RWPE1 (cell line): ENCODE results near the gene IFI44L.

Experiments
- CTCF ChIA-PET: fragments of 350-600 bp; sonication (Branson Sonifier 250); formaldehyde crosslinking; extraction: SDS; loops from one replicate; lab custom pipeline; 2021; lab: Yijun Ruan, JAX
- POLR2A ChIA-PET: fragments of 400-600 bp; formaldehyde crosslinking; extraction: SDS; loops from one replicate; lab custom pipeline; 2020; ENCODE audit warnings: antibody characterized with exemption; ENCODE audit not compliant: low non-redundant PET; lab: Yijun Ruan, JAX
- DNase-seq: peaks from one replicate; pipeline ENCODE4 v3.0.0; 2012; ENCODE audit warnings: low spot score
- H3K27ac ChIP-seq: fragments of 450-650 bp; 2 replicates; pipeline ENCODE4 v1.5.1; 2017
- TF ChIP-seq, protein P1 (sequence below): fragments of 450-650 bp; conservative IDR thresholded peaks from 2 replicates; pipeline ENCODE4 v1.5.1; 2017; ENCODE audit warnings: low read depth, mild to moderate bottlenecking

Gene IFI44L

DNA sequence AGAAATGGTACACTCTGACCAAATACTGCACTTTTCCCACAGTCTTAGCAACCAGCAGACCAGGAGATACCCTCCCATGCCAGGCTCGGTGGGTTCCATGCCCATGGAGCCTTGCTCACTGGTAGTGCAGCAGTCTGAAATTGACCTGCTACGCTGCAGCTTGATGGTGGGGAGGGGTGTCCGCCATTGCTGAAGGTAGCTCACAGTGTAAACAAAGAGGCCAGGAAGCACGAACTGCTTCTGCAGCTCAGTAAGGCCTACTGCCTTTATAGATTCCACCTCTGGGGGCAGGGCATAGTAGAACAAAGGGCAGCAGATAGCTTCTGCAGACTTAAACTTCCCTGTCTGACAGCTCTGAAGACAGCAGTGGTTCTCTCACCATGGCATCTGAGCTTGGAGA lies 12.3 kb upstream of the IFI44L start:
- H3K27ac ChIP-seq: no peak overlapping the region
- ChIA-PET POLR2A (no interaction called here), CTCF (interaction anchor here (0.6 to 3.0 kb wide), 6 partner anchors 9 to 476 kb away, joined by 3 to 36 read pairs (median 4); no protein-coding TSS in a partner anchor)
- TF ChIP-seq, protein P1, sequence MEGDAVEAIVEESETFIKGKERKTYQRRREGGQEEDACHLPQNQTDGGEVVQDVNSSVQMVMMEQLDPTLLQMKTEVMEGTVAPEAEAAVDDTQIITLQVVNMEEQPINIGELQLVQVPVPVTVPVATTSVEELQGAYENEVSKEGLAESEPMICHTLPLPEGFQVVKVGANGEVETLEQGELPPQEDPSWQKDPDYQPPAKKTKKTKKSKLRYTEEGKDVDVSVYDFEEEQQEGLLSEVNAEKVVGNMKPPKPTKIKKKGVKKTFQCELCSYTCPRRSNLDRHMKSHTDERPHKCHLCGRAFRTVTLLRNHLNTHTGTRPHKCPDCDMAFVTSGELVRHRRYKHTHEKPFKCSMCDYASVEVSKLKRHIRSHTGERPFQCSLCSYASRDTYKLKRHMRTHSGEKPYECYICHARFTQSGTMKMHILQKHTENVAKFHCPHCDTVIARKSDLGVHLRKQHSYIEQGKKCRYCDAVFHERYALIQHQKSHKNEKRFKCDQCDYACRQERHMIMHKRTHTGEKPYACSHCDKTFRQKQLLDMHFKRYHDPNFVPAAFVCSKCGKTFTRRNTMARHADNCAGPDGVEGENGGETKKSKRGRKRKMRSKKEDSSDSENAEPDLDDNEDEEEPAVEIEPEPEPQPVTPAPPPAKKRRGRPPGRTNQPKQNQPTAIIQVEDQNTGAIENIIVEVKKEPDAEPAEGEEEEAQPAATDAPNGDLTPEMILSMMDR: no peak
- no peak for DNase-seq

- ChIA-PET POLR2A (interaction anchor here (0.5 kb wide), 1 partner anchor 18 kb away, joined by 3 read pairs; no protein-coding TSS in a partner anchor), CTCF (interaction anchor here (0.6 to 1.3 kb wide), 23 partner anchors 9 to 700 kb away, joined by 3 to 10 read pairs (median 3); partner anchors contain the start of gene IFI44)
- TF ChIP-seq, protein P1: peak; percentile 84
- H3K27ac ChIP-seq: no peak overlapping the region
- DNase-seq: peak; percentile 46
Measured at GRCh38 chr1:78617615-78618026, 2.6 kb upstream of the IFI44L start.

DNA sequence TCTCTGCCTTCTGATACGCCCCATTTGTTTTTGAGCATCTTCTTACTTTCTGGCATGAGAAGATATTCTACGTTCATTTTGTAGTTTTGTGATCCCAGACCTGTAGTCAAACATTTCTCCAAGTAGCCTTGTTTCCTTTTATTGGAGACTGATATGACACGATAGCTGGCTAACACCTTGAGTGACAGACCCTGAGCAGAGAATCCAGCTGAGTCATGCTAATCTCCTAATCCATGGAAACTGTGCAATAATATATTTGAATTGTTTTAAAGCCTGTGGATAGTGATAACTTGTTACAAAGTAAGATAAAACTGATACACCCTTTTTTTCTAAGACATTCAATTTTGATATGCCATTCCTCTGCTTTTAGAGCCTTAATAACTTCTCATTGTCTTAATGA lies 1.2 kb upstream of the IFI44L start:
- TF ChIP-seq, protein P1: no peak
- ChIA-PET POLR2A (no interaction called here), CTCF (interaction anchor here (0.5 kb wide), 1 partner anchor 384 kb away, joined by 3 read pairs; no protein-coding TSS in a partner anchor)
- H3K27ac ChIP-seq: peak overlapping the region; percentile 35; the same call in 1 of the 2 replicates
- no peak for DNase-seq

DNA sequence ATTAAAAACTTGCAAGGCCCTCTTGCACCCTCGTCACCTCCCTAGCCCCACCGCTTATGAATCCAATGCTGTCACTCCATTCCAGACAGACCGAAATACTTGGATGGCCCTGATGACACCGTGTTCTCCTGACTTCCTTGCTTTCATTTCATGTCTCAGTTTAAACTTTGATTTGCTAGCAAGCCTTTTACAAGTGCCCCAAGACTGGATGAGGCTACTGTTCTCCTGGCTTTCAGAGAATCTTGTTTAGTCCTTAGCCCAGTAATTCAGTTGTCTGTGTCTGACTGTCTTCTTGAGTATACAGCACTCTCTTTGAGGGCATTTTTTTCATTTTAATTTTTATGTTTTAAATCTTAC lies 824 bp upstream of the IFI44L start:
- peak overlapping the region; percentile 35; the same call in 1 of the 2 replicates for H3K27ac ChIP-seq
- TF ChIP-seq, protein P1: no peak
- POLR2A ChIA-PET: no interaction called here
- CTCF ChIA-PET: interaction anchor here (0.5 kb wide), 1 partner anchor 384 kb away, joined by 3 read pairs; no protein-coding TSS in a partner anchor
- DNase-seq: peak; percentile 1

DNA sequence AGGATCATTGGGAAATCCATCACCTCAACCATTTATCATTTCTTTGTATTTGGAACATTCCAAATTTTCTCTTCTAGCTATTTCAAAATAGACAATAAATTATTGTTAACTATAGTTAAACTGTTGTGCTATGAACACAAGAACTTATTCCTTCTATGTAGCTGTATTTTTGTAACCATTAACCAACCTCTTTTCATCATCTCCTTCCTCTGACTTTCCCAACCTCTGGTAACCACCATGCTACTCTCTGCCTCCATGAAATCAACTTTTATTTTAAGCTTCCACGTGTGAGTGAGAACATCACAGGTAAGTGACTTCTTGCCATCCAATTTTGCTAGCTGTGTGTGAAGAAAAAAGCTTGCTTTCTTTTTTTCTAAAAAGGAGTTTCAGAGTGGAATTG lies 418 bp downstream of the IFI44L start:
- DNase-seq: no peak
- H3K27ac ChIP-seq: no peak overlapping the region
- POLR2A ChIA-PET: no interaction called here

GRCh38 chr1:78622548-78622947 lies 2.3 kb downstream of the IFI44L start:
- no peak overlapping the region for H3K27ac ChIP-seq
- TF ChIP-seq, protein P1: no peak
- no peak for DNase-seq
- ChIA-PET CTCF (interaction anchor here (0.7 kb wide), 1 partner anchor 51 kb away, joined by 3 read pairs; no protein-coding TSS in a partner anchor), POLR2A (no interaction called here)

More for the DNA sequence above, 418 bp downstream of the IFI44L start:
- CTCF ChIA-PET: interaction anchor here (0.8 kb wide), 1 partner anchor 1057 kb away, joined by 3 read pairs; no protein-coding TSS in a partner anchor
- TF ChIP-seq, protein P1: no peak
